Activated B cell treated with CpG ODN at 0.5 μM for 24 hours (primary cell): ENCODE results near the gene RCAN3. TPM values are rescaled to one million over a fixed set of nuclear protein-coding genes. Genes with fewer than 3 reads are reported as not detected.
"Not testable (repeated sequence)": the region's sequence is repeated elsewhere in the genome, so short reads cannot be mapped to it uniquely, and the experiment has no call there.

Experiments used
- ATAC-seq: fragments of 200-7000 bp; cut with Tn5 transposase; one replicate; pipeline ENCODE4 v1.10.0; 2021; ENCODE audit warnings: low read depth, mild to moderate bottlenecking, moderate library complexity
- CTCF ChIA-PET: fragments of 350-600 bp; sonication (Branson Sonifier 250); formaldehyde crosslinking; loops from one replicate; lab custom pipeline; 2021; ENCODE audit warnings: antibody characterized with exemption; lab: Charles Lee
- POLR2A ChIA-PET: fragments of 350-600 bp; sonication (Branson Sonifier 250); formaldehyde crosslinking; loops from one replicate; lab custom pipeline; 2021; ENCODE audit warnings: antibody characterized with exemption; lab: Charles Lee
- DNase-seq: peaks from one replicate; pipeline ENCODE4 v3.0.0; 2022
- H3K27ac Mint-ChIP-seq: one replicate; pipeline ENCODE4 v1.8.0; 2020; ENCODE audit warnings: mixed read lengths
- H3K27me3 Mint-ChIP-seq: one replicate; pipeline ENCODE4 v1.8.0; 2021; ENCODE audit warnings: mixed read lengths
- H3K36me3 Mint-ChIP-seq: one replicate; pipeline ENCODE4 v1.8.0; 2021; ENCODE audit warnings: low read depth, mixed read lengths
- H3K4me1 Mint-ChIP-seq: one replicate; pipeline ENCODE4 v1.8.0; 2021; ENCODE audit warnings: mixed read lengths
- H3K4me3 Mint-ChIP-seq: one replicate; pipeline ENCODE4 v1.8.0; 2020; ENCODE audit warnings: mild to moderate bottlenecking, mixed read lengths
- H3K9me3 Mint-ChIP-seq: one replicate; pipeline ENCODE4 v1.8.0; 2020; ENCODE audit warnings: mixed read lengths
- CTCF ChIP-seq: fragments of 200-600 bp; IDR thresholded peaks from one replicate; pipeline ENCODE4 v1.8.0; 2022; ENCODE audit warnings: antibody characterized with exemption, mild to moderate bottlenecking
- intact Hi-C: fragments of 100-400 bp; cut with micrococcal nuclease; formaldehyde crosslinking; loops from one replicate; pipeline ENCODE4 v1.15.1; 2024
- total RNA-seq: library from RNA; stranded (reverse); gene quantifications from 2 replicates; pipeline ENCODE4 v1.2.3, GENCODE V29; 2022

Gene RCAN3
- total RNA-seq, 1 donor from 2014 or later, result 23.6 TPM

- no peak for TF ChIP-seq CTCF
- intact Hi-C loops, result no loop called here
- Mint-ChIP-seq H3K4me3 (no peak overlapping the region), H3K9me3 (no peaks in the 10 kb centered on the region), H3K27ac (no peak overlapping the region), H3K27me3 (no peaks in the 10 kb centered on the region), H3K36me3 (peaks cover 42% of the 10 kb centered on the region), H3K4me1 (no peaks in the 10 kb centered on the region)
- ChIA-PET CTCF (interaction anchor here (1.0 kb wide), 1 partner anchor 10 kb away, joined by 5 read pairs; no protein-coding TSS in a partner anchor), POLR2A (interaction anchor here (0.7 to 1.0 kb wide), 2 partner anchors 10 to 63 kb away, joined by 3 to 4 read pairs; no protein-coding TSS in a partner anchor)
- ATAC-seq, result no peak
- DNase-seq, result no peak
Observed at GRCh38 chr1:24516506-24516905, 13.9 kb downstream of the RCAN3 start.

GRCh38 chr1:24517898-24518297, 15.3 kb downstream of the RCAN3 start:
- H3K36me3 Mint-ChIP-seq, result peaks cover 44% of the 10 kb centered on the region
- ATAC-seq (no peak), DNase-seq (no peak)
- intact Hi-C loops, result no loop called here
- no peaks in the 10 kb centered on the region for H3K9me3 Mint-ChIP-seq
- no peak overlapping the region for H3K4me3 Mint-ChIP-seq
- no peaks in the 10 kb centered on the region for H3K4me1 Mint-ChIP-seq
- CTCF ChIA-PET, result interaction anchor here (0.7 to 1.3 kb wide), 3 partner anchors 9 to 590 kb away, joined by 3 read pairs; no protein-coding TSS in a partner anchor
- POLR2A ChIA-PET, result no interaction called here
- TF ChIP-seq CTCF, result no peak
- no peaks in the 10 kb centered on the region for H3K27me3 Mint-ChIP-seq
- H3K27ac Mint-ChIP-seq, result no peak overlapping the region

GRCh38 chr1:24520282-24520681, 17.6 kb downstream of the RCAN3 start:
- POLR2A ChIA-PET, DNase-seq, H3K4me1 Mint-ChIP-seq, H3K27me3 Mint-ChIP-seq, H3K9me3 Mint-ChIP-seq, H3K4me3 Mint-ChIP-seq, intact Hi-C loops, ATAC-seq, CTCF ChIA-PET, H3K27ac Mint-ChIP-seq: not testable (repeated sequence)
- H3K36me3 Mint-ChIP-seq, result peaks cover 37% of the 10 kb centered on the region

- CTCF ChIA-PET, result interaction anchor here (0.6 to 3.4 kb wide), 8 partner anchors 39 to 375 kb away, joined by 3 to 25 read pairs (median 4); partner anchors contain the start of gene NIPAL3
- H3K36me3 Mint-ChIP-seq, result peaks cover 18% of the 10 kb centered on the region
- ATAC-seq (no peak), DNase-seq (no peak)
- intact Hi-C loops, result loop anchor here (2.0 kb wide), 1 partner anchor 327 kb away; no protein-coding TSS in a partner anchor
- POLR2A ChIA-PET, result interaction anchor here (0.5 to 1.0 kb wide), 3 partner anchors 19 to 238 kb away, joined by 3 to 7 read pairs (median 5); no protein-coding TSS in a partner anchor
- TF ChIP-seq CTCF, result no peak
- H3K27me3 Mint-ChIP-seq, result no peaks in the 10 kb centered on the region
- peaks cover 4% of the 10 kb centered on the region for H3K4me1 Mint-ChIP-seq
- H3K27ac Mint-ChIP-seq, result no peak overlapping the region
- H3K9me3 Mint-ChIP-seq, result no peaks in the 10 kb centered on the region
- no peak overlapping the region for H3K4me3 Mint-ChIP-seq
Observed at GRCh38 chr1:24525606-24526005, 23.0 kb downstream of the RCAN3 start.

- Mint-ChIP-seq H3K9me3 (no peaks in the 10 kb centered on the region), H3K36me3 (peaks cover 18% of the 10 kb centered on the region), H3K4me1 (peaks cover 4% of the 10 kb centered on the region), H3K27me3 (no peaks in the 10 kb centered on the region), H3K27ac (no peak overlapping the region), H3K4me3 (no peak overlapping the region)
- TF ChIP-seq CTCF, result no peak
- no peak for ATAC-seq
- intact Hi-C loops, result loop anchor here (2.0 kb wide), 1 partner anchor 327 kb away; no protein-coding TSS in a partner anchor
- DNase-seq, result no peak
- CTCF ChIA-PET, result interaction anchor here (0.6 to 3.4 kb wide), 13 partner anchors 8 to 338 kb away, joined by 3 to 25 read pairs (median 5); partner anchors contain the start of gene NIPAL3
- POLR2A ChIA-PET, result interaction anchor here (0.5 to 1.2 kb wide), 4 partner anchors 10 to 237 kb away, joined by 3 to 7 read pairs (median 4); no protein-coding TSS in a partner anchor
Observed at GRCh38 chr1:24526045-24526444, 23.4 kb downstream of the RCAN3 start.
